IMR-90 (cell line): ENCODE measurements around the gene ZSCAN5C.

ENCODE experiments used
- CEBPB ChIP-seq: IDR thresholded peaks from 2 replicates; pipeline ENCODE4 v1.6.1; 2012; ENCODE audit warnings: low read depth, low read length, improper control_type of control experiment
- CHD1 ChIP-seq: IDR thresholded peaks from 2 replicates; pipeline ENCODE4 v1.6.1; 2012; ENCODE audit warnings: low read depth, low read length, improper control_type of control experiment
- CTCF ChIP-seq: conservative IDR thresholded peaks from 2 replicates; pipeline ENCODE4 v1.5.1; 2012; ENCODE audit warnings: mild to moderate bottlenecking, low read depth, low read length, improper control_type of control experiment
- MAFK ChIP-seq: IDR thresholded peaks from 2 replicates; pipeline ENCODE4 v1.6.1; 2012; ENCODE audit warnings: low read depth, low read length, improper control_type of control experiment
- MAZ ChIP-seq: IDR thresholded peaks from 2 replicates; pipeline ENCODE4 v1.6.1; 2012; ENCODE audit warnings: low read depth, mild to moderate bottlenecking, low read length, improper control_type of control experiment, moderate library complexity, borderline replicate concordance
- MXI1 ChIP-seq: IDR thresholded peaks from 2 replicates; pipeline ENCODE4 v1.6.1; 2012; ENCODE audit warnings: low read depth, mild to moderate bottlenecking, low read length, moderate library complexity, borderline replicate concordance
- POLR2A ChIP-seq: IDR thresholded peaks from 2 replicates; pipeline ENCODE4 v1.6.1; 2012; ENCODE audit warnings: mild to moderate bottlenecking, low read depth, low read length
- RCOR1 ChIP-seq: IDR thresholded peaks from 2 replicates; pipeline ENCODE4 v1.6.1; 2012; ENCODE audit warnings: mild to moderate bottlenecking, low read length, improper control_type of control experiment; ENCODE audit not compliant: insufficient replicate concordance
- RFX5 ChIP-seq: IDR thresholded peaks from 2 replicates; pipeline ENCODE4 v1.8.0; 2012; ENCODE audit warnings: low read depth, mild to moderate bottlenecking, low read length, moderate library complexity
- SMC3 ChIP-seq: fragments of 150-350 bp; IDR thresholded peaks from 2 replicates; pipeline ENCODE4 v1.6.1; 2016; ENCODE audit warnings: low read depth, mild to moderate bottlenecking, antibody characterized with exemption, low read length, moderate library complexity
- USF2 ChIP-seq: fragments of 150-350 bp; IDR thresholded peaks from 2 replicates; pipeline ENCODE4 v1.6.1; 2017; ENCODE audit warnings: mild to moderate bottlenecking, antibody characterized with exemption, low read length, low read depth

DNA sequence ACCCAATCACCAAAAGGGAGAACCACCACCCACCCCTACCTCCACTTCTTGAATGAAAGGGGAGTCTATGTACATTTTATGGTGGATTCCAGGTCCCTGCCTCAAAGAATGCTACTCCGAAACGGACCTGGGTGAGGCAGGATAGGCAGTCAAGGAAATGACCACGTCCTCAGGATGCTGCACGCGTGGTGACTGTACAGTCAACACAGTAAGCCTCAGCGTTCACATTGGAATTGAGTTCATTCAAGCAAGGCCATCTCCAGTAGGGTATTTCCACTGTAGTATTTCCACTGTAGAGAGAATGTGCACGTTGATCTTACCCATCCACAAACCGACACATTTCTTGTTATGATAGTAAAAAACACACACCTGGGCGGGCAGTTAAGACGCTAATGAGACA is 16.9 kb downstream of the ZSCAN5C start:
- TF ChIP-seq CTCF (no peak), MAFK (no peak), POLR2A (no peak), USF2 (no peak), RFX5 (no peak), SMC3 (no peak), RCOR1 (no peak), CEBPB (no peak), MAZ (no peak), CHD1 (no peak), MXI1 (no peak)
